ENCODE measurements around the gene GSE1.

GSE1 gene

GRCh38 chr16:85628265-85628556, 15.1 kb downstream of the GSE1 start:
- H3K36me3 ChIP-seq (ENCODE audit: control insufficient read depth, low read length), result no peaks in the 10 kb centered on the region
- no peak overlapping the region for H3K4me3 ChIP-seq (ENCODE audit: low read length)

GRCh38 chr16:85628645-85629044, 15.5 kb downstream of the GSE1 start:
- Histone ChIP-seq H3K4me1 (ENCODE audit: control insufficient read depth, low read length) (no peaks in the 10 kb centered on the region), H3K36me3 (ENCODE audit: control insufficient read depth, low read length) (no peaks in the 10 kb centered on the region)

More at GRCh38 chr16:85628265-85628556, 15.1 kb downstream of the GSE1 start:
- Histone ChIP-seq H3K27ac (ENCODE audit: low read depth, low read length) (no peak overlapping the region), H4K20me1 (ENCODE audit: control insufficient read depth, insufficient read depth, low read depth, low read length) (no peaks in the 10 kb centered on the region; the same call in 1 of the 2 replicates), H3K4me1 (ENCODE audit: control insufficient read depth, low read length) (no peaks in the 10 kb centered on the region), H3K9me2 (replicated peaks; ENCODE audit: control insufficient read depth, low read length) (no peaks in the 10 kb centered on the region), H3K9me3 (ENCODE audit: control insufficient read depth, insufficient read depth, low read length) (no peaks in the 10 kb centered on the region), H3K79me2 (ENCODE audit: control insufficient read depth, low read length) (peaks cover 97% of the 10 kb centered on the region), H3K4me2 (ENCODE audit: low read length) (no peak overlapping the region), H3F3A (ENCODE audit: control insufficient read depth, insufficient read depth) (no peaks in the 10 kb centered on the region), H3K27me3 (ENCODE audit: control insufficient read depth, low read length) (no peaks in the 10 kb centered on the region)
- TF ChIP-seq EZH2phosphoT487 (IDR thresholded peaks at IDR 0.05; ENCODE audit: borderline replicate concordance, low read length) (no peak), CTCF (IDR thresholded peaks at IDR 0.05; ENCODE audit: low read depth, low read length, poor library complexity, severe bottlenecking) (no peak)

GRCh38 chr16:85629326-85629725, 16.2 kb downstream of the GSE1 start:
- TF ChIP-seq EZH2phosphoT487 (IDR thresholded peaks at IDR 0.05; ENCODE audit: borderline replicate concordance, low read length), result no peak
- no peak for TF ChIP-seq CTCF (IDR thresholded peaks at IDR 0.05; ENCODE audit: low read depth, low read length, poor library complexity, severe bottlenecking)
- Histone ChIP-seq H3K9me2 (replicated peaks; ENCODE audit: control insufficient read depth, low read length) (no peaks in the 10 kb centered on the region), H3K27me3 (ENCODE audit: control insufficient read depth, low read length) (no peaks in the 10 kb centered on the region), H3K4me2 (ENCODE audit: low read length) (no peak overlapping the region), H3F3A (ENCODE audit: control insufficient read depth, insufficient read depth) (no peaks in the 10 kb centered on the region), H4K20me1 (ENCODE audit: control insufficient read depth, insufficient read depth, low read depth, low read length) (no peaks in the 10 kb centered on the region; the same call in 1 of the 2 replicates), H3K4me1 (ENCODE audit: control insufficient read depth, low read length) (no peaks in the 10 kb centered on the region), H3K27ac (ENCODE audit: low read depth, low read length) (no peak overlapping the region), H3K36me3 (ENCODE audit: control insufficient read depth, low read length) (no peaks in the 10 kb centered on the region; the same call in 1 of the 2 replicates), H3K9me3 (ENCODE audit: control insufficient read depth, insufficient read depth, low read length) (no peaks in the 10 kb centered on the region), H3K79me2 (ENCODE audit: control insufficient read depth, low read length) (peaks cover 94% of the 10 kb centered on the region), H3K4me3 (ENCODE audit: low read length) (no peak overlapping the region)

More at GRCh38 chr16:85628645-85629044, 15.5 kb downstream of the GSE1 start:
- Histone ChIP-seq H4K20me1 (ENCODE audit: control insufficient read depth, insufficient read depth, low read depth, low read length) (no peaks in the 10 kb centered on the region; the same call in 1 of the 2 replicates), H3K4me3 (ENCODE audit: low read length) (no peak overlapping the region), H3K27ac (ENCODE audit: low read depth, low read length) (no peak overlapping the region), H3F3A (ENCODE audit: control insufficient read depth, insufficient read depth) (no peaks in the 10 kb centered on the region), H3K79me2 (ENCODE audit: control insufficient read depth, low read length) (peaks cover 96% of the 10 kb centered on the region), H3K9me3 (ENCODE audit: control insufficient read depth, insufficient read depth, low read length) (no peaks in the 10 kb centered on the region), H3K4me2 (ENCODE audit: low read length) (no peak overlapping the region), H3K27me3 (ENCODE audit: control insufficient read depth, low read length) (no peaks in the 10 kb centered on the region), H3K9me2 (replicated peaks; ENCODE audit: control insufficient read depth, low read length) (no peaks in the 10 kb centered on the region)
- TF ChIP-seq CTCF (IDR thresholded peaks at IDR 0.05; ENCODE audit: low read depth, low read length, poor library complexity, severe bottlenecking), result peak; percentile 44
- no peak for TF ChIP-seq EZH2phosphoT487 (IDR thresholded peaks at IDR 0.05; ENCODE audit: borderline replicate concordance, low read length)

Data from DOHH2 (cell line).